ENCODE results near the gene CSRP3.

DNA sequence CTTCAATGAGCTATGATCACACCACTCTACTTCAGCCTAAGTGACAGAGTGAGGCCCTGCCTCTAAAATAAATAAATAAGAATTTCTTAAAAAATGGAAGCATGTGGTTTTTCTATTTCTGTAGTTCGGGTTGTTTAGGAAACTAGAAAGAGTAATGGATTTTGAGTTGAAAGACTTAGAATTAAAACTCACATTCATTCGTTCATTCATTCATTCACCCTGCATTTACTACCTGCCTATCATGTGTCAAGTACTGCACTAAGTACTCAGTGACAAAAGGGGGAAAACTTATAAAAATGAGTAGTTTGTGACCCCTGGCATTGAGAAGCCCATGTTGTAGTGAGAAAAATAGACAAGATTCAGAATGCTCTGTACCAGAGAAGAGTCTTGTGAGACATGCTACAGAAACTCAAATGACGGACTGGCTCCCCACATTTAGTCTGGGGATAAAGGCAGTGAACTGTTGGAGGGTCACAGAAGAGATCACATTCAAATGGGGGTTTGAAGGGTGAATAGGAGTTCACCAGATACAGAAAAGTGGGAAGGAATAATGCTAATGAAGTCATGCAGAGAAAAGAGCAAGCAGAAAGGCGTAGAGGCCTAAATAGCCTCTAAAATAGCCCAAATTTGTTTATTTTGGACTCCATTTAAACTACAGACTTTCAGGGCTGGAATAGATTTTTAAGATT is 7.0 kb downstream of the CSRP3 start:
- TF ChIP-seq, protein P1, sequence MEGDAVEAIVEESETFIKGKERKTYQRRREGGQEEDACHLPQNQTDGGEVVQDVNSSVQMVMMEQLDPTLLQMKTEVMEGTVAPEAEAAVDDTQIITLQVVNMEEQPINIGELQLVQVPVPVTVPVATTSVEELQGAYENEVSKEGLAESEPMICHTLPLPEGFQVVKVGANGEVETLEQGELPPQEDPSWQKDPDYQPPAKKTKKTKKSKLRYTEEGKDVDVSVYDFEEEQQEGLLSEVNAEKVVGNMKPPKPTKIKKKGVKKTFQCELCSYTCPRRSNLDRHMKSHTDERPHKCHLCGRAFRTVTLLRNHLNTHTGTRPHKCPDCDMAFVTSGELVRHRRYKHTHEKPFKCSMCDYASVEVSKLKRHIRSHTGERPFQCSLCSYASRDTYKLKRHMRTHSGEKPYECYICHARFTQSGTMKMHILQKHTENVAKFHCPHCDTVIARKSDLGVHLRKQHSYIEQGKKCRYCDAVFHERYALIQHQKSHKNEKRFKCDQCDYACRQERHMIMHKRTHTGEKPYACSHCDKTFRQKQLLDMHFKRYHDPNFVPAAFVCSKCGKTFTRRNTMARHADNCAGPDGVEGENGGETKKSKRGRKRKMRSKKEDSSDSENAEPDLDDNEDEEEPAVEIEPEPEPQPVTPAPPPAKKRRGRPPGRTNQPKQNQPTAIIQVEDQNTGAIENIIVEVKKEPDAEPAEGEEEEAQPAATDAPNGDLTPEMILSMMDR (IDR thresholded peaks at IDR 0.05; ENCODE audit: extremely low read depth in 1 of 2, insufficient read depth in 1 of 2, low read depth in 1 of 2, low read length in 2 of 2) = no peak
- TF ChIP-seq POLR2A (IDR thresholded peaks at IDR 0.05; ENCODE audit: low read depth, low read length) = no peak
- no peak for TF ChIP-seq POLR2AphosphoS5 (IDR thresholded peaks at IDR 0.05; ENCODE audit: insufficient read depth, low read depth, low read length)
- TF ChIP-seq JUN (IDR thresholded peaks at IDR 0.05; ENCODE audit: borderline replicate concordance, insufficient read depth, insufficient read length, low read depth) = no peak
- no peak for TF ChIP-seq FOS (IDR thresholded peaks at IDR 0.05; ENCODE audit: borderline replicate concordance, insufficient read depth, low read length)
- TF ChIP-seq, protein P2, sequence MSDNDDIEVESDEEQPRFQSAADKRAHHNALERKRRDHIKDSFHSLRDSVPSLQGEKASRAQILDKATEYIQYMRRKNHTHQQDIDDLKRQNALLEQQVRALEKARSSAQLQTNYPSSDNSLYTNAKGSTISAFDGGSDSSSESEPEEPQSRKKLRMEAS (IDR thresholded peaks at IDR 0.05; ENCODE audit: insufficient read depth, insufficient read length) = no peak

All from endothelial cell of umbilical vein (primary cell).